Epithelial cell of esophagus (primary cell): ENCODE data around the gene SCAMP2.

Source experiments
- DNase-seq: peaks from one replicate; pipeline ENCODE4 v3.0.0; 2010; ENCODE audit warnings: low read depth
- H3K4me3 ChIP-seq: 2 replicates; pipeline ENCODE4 v1.5.1; 2011; ENCODE audit warnings: mild to moderate bottlenecking, low read length, control low read depth
- CTCF ChIP-seq: IDR thresholded peaks from 2 replicates; pipeline ENCODE4 v1.5.1; 2011; ENCODE audit warnings: low read depth, mild to moderate bottlenecking, low read length, control low read depth, inconsistent platforms; ENCODE audit not compliant: insufficient read depth; ENCODE audit errors: missing control alignments

SCAMP2 gene

GRCh38 chr15:74863239-74864056 is 9.7 kb downstream of the SCAMP2 start:
- TF ChIP-seq CTCF, result no peak
- DNase-seq, result peak; percentile 68

GRCh38 chr15:74858369-74858740 is 14.8 kb downstream of the SCAMP2 start:
- TF ChIP-seq CTCF, result no peak
- DNase-seq, result no peak
- H3K4me3 ChIP-seq, result no peak overlapping the region

More at GRCh38 chr15:74863239-74864056, 9.7 kb downstream of the SCAMP2 start:
- H3K4me3 ChIP-seq, result no peak overlapping the region

- TF ChIP-seq CTCF, result no peak
- DNase-seq, result no peak
- H3K4me3 ChIP-seq, result no peak overlapping the region
These were observed 15.3 kb downstream of the SCAMP2 start for GRCh38 chr15:74857671-74858368.

- no peak for DNase-seq
- TF ChIP-seq CTCF, result no peak
- no peak overlapping the region for H3K4me3 ChIP-seq
These were observed 16.0 kb downstream of the SCAMP2 start for GRCh38 chr15:74857082-74857655.

- no peak for DNase-seq
- H3K4me3 ChIP-seq, result no peak overlapping the region
- TF ChIP-seq CTCF, result no peak
These were observed 16.6 kb downstream of the SCAMP2 start for GRCh38 chr15:74856537-74856936.

GRCh38 chr15:74855857-74856256 is 17.3 kb downstream of the SCAMP2 start:
- no peak overlapping the region for H3K4me3 ChIP-seq
- DNase-seq, result no peak
- TF ChIP-seq CTCF, result no peak
